Progenitor cell of endocrine pancreas (in vitro differentiated cells): Measurements from ENCODE around the gene PADI3. TPM values are rescaled to one million over a fixed set of nuclear protein-coding genes. Genes with fewer than 3 reads are reported as not detected.

Source experiments
- DNase-seq: peaks from one replicate; pipeline ENCODE4 v3.0.0; 2021; ENCODE audit warnings: low spot score; ENCODE audit not compliant: unreplicated experiment
- H3K27ac Mint-ChIP-seq: 2 replicates; pipeline ENCODE4 v1.8.0; 2021; ENCODE audit warnings: mild to moderate bottlenecking, moderate library complexity, mixed read lengths
- H3K27me3 Mint-ChIP-seq: 2 replicates; pipeline ENCODE4 v1.8.0; 2021; ENCODE audit warnings: mixed read lengths
- H3K36me3 Mint-ChIP-seq: 2 replicates; pipeline ENCODE4 v1.8.0; 2022; ENCODE audit warnings: mixed read lengths; ENCODE audit not compliant: insufficient read depth
- H3K4me1 Mint-ChIP-seq: 2 replicates; pipeline ENCODE4 v1.8.0; 2021; ENCODE audit warnings: low read depth, mixed read lengths
- H3K4me3 Mint-ChIP-seq: 2 replicates; pipeline ENCODE4 v1.8.0; 2021; ENCODE audit warnings: low read depth, mild to moderate bottlenecking, moderate library complexity, mixed read lengths
- H3K9me3 Mint-ChIP-seq: 2 replicates; pipeline ENCODE4 v1.8.0; 2021; ENCODE audit warnings: low read depth, mixed read lengths
- CTCF ChIP-seq: fragments of 200-600 bp; sonication (generic); IDR thresholded peaks from one replicate; pipeline ENCODE4 v1.5.0; 2021; ENCODE audit warnings: antibody characterized with exemption, mild to moderate bottlenecking; ENCODE audit not compliant: unreplicated experiment
- total RNA-seq: library from RNA; stranded (reverse); gene quantifications from 2 replicates; pipeline ENCODE4 v1.2.1, GENCODE V29; 2021

Gene PADI3
- total RNA-seq, 1 donor from 2014 or later: not detected

DNA sequence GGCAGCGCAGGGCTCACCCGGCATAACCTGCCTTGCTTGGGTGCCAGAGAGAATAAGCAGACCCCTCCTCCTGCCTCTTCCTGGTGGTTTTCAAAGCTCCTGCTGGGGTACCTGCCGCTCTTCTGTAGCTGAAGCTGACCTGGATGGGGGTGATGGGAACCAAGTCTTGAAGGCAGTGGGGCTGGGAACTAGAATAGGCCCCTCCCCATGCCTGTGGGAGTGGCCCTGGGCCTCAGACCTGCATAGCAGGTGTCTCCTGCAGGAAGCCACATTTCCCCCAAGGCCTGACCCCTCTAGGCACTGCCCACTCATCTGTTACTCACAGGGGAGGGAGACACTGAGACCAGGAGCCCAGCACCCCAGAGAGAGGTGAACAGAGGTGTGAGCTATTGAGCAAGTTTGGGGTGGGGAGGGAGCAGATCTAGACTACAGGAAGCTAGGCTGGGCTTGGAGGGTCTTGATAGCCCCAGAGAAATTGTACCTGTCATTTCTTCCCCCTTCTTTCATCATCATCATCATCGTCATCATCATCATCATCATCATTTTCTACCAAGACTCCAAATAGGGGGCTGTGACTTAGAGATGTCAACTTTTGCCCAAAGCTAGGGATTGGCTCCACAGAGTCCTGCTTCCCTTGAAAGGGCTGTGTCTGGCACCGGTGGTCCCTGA, 33.9 kb upstream of the PADI3 start:
- Mint-ChIP-seq H3K4me3 (no peak overlapping the region), H3K27ac (no peak overlapping the region), H3K9me3 (no peaks in the 10 kb centered on the region), H3K27me3 (peaks cover 29% of the 10 kb centered on the region), H3K36me3 (no peaks in the 10 kb centered on the region), H3K4me1 (peaks cover 11% of the 10 kb centered on the region)
- no peak for TF ChIP-seq CTCF
- no peak for DNase-seq

DNA sequence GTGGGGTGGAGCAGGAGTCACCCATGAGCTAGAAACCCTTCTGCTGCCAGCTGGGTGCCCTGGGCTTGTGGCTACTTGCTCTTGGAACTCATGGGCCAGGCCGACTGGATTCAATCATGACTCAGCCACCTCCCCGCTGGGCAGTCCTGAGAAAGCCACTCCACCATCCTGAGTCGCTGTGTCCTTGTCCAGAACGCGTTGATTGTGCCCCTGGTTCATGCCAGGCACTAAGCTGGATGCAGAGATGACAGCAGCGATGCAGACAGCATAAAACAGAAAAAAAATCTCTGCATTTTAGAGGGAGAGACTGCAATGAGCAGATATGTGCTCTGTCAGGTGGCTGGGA, 33.4 kb upstream of the PADI3 start:
- Mint-ChIP-seq H3K4me1 (peaks cover 11% of the 10 kb centered on the region), H3K36me3 (no peaks in the 10 kb centered on the region), H3K27ac (no peak overlapping the region)

GRCh38 chr1:17216078-17216477, 32.8 kb upstream of the PADI3 start:
- no peaks in the 10 kb centered on the region for H3K36me3 Mint-ChIP-seq
- no peaks in the 10 kb centered on the region for H3K9me3 Mint-ChIP-seq
- H3K27me3 Mint-ChIP-seq: peaks cover 30% of the 10 kb centered on the region
- no peak for DNase-seq
- peaks cover 11% of the 10 kb centered on the region for H3K4me1 Mint-ChIP-seq
- no peak for TF ChIP-seq CTCF
- no peak overlapping the region for H3K4me3 Mint-ChIP-seq
- no peak overlapping the region for H3K27ac Mint-ChIP-seq

More for the DNA sequence above, 33.4 kb upstream of the PADI3 start:
- Mint-ChIP-seq H3K9me3 (no peaks in the 10 kb centered on the region), H3K4me3 (no peak overlapping the region), H3K27me3 (peaks cover 29% of the 10 kb centered on the region)
- no peak for DNase-seq
- no peak for TF ChIP-seq CTCF

DNA sequence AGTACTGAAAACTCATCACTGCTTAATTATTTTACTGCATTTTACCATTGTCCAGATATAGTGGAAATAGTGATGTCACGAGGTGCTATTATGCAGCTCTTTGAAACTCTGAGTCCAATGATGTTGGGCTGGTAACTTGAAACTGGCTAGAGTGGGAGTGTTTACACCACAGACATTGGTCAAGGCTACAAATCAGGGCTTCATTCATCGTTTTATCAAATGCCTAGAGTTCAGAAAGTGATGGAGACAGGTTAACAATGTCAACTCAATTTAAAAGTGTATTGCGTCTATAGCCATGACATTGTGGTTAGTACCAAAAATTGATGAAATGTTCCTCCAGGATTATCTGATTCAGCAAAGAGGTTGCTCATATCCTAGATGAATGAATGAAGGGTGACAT, 31.3 kb upstream of the PADI3 start:
- no peak overlapping the region for H3K4me3 Mint-ChIP-seq
- peaks cover 7% of the 10 kb centered on the region for H3K4me1 Mint-ChIP-seq
- TF ChIP-seq CTCF: no peak
- no peaks in the 10 kb centered on the region for H3K9me3 Mint-ChIP-seq
- H3K36me3 Mint-ChIP-seq: no peaks in the 10 kb centered on the region
- peaks cover 39% of the 10 kb centered on the region for H3K27me3 Mint-ChIP-seq
- no peak for DNase-seq
- H3K27ac Mint-ChIP-seq: no peak overlapping the region

- Mint-ChIP-seq H3K27me3 (peaks cover 28% of the 10 kb centered on the region), H3K4me3 (no peak overlapping the region), H3K9me3 (no peaks in the 10 kb centered on the region), H3K27ac (no peak overlapping the region), H3K36me3 (no peaks in the 10 kb centered on the region), H3K4me1 (no peaks in the 10 kb centered on the region)
- no peak for DNase-seq
- no peak for TF ChIP-seq CTCF
Observed at GRCh38 chr1:17218939-17219338, 30.0 kb upstream of the PADI3 start.
